Midbrain (tissue), 1 donor: ENCODE results near the gene WNT4.
"Not testable (repeated sequence)": the region's sequence is repeated elsewhere in the genome, so short reads cannot be mapped to it uniquely, and the experiment has no call there.

Source experiments
- DNase-seq: peaks from one replicate; lab custom pipeline; 2025; lab: John Stamatoyannopoulos, UW

Gene WNT4

GRCh38 chr1:22110016-22110415 lies 32.9 kb downstream of the WNT4 start:
- no peak for DNase-seq

- DNase-seq: no peak
Measured at GRCh38 chr1:22108339-22109105, 34.4 kb downstream of the WNT4 start.

- DNase-seq: no peak
Measured at GRCh38 chr1:22107126-22107525, 35.8 kb downstream of the WNT4 start.

DNA sequence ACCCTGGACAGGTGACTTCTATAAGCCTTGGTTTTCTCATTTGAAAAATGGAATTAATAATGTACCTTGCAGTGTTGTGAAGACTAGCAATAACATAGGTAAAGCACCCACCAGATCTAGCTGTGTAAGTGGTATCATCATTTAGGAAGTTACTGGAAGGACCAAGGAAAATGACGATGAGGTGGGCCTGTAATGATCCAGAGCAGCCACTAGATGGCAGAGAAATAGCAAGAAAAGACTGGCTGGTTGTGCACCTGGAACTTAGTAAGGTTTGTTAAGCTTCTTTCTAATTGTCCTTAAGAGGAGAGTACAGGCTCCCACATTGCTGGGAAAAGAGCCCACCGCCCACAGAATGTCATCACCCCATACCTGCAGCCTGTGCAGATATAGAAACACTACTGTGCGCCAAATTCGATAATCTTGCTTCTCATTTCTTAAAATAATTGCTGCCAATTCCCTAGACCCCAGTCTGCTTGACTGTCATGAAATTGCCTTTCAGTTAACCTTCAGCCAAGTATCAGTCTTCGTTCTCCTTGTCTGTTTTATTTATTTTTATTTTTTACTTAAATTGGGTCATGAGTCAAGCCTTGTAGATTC lies 37.2 kb downstream of the WNT4 start:
- peak; percentile 57 for DNase-seq

DNA sequence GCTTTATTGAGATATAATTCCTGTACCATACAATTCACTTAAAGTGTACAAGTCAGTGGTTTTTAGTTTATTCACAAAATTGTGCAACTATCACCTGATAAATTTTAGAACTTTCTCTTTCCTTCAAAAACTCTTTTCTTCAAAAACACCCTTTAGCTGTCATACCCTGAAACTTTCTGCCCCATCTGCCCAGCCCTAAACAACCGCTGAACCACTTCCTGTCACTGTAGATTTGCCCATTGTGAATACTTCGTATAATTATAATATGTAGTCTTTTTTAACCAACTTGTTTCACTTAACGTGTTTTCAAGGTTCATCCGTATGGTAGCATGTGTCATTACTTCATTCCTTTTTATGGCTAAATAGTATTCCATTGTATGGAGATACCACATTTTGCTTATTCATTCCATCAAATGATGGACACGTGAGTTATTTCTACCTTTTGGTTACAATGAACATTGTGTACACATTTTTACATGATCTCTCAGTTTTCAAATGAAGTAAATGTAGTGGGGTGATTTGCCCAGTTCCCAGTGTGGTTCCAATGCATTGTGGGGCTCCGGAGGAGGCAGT lies 37.9 kb downstream of the WNT4 start:
- DNase-seq: no peak

DNA sequence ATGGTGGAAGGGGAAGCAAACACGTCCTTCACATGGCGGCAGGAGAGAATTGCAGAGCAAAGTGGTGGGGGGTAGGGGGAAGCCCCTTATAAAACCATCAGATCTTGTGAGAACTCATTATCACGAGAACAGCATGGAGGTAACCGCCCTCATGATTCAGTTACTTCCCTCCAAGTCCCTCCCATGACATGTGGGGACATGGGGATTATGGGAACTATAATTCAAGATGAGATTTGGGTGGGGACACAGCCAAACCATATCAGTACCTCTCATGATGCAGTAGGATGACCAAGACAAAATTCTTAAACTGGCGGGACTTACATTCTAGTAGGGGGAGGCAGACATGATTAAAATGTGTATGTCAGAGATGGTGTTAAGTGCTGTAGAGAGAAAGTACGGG lies 38.8 kb downstream of the WNT4 start:
- DNase-seq: no peak

DNA sequence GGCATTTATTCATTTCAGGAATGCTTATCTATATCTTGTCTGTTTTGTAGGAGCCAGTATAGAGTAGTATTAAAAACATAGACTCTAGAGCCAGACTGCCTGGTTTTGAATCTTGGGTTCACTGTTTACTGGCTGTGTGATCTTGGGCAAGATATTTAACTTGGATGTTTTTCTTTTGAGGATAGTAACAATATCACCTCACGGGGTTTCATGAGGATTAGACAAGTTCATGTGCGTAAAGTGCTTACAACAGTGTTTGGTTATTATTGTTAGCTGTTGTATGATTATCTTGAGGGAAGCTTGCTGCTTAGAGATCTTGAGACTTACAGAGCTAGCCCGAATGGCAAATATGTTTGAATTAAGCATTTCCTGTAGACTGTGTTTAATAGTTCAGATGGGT lies 40.2 kb downstream of the WNT4 start:
- DNase-seq: no peak

DNA sequence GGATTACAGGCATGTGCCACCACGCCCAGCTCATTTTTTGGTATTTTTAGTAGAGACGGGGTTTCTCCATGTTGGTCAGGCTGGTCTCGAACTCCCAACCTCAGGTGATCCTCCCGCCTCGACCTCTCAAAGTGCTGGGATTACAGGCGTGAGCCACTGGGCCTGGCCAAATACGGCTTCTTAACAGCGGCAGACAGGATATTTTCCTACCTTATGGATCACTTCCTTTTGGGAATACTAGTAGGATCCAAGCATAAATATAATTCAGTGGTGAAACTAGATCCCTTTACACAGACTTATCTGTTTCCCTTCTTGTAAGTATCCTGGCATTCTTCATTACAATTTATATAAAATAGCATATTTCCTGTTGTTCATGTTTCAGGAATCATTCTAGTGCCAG lies 40.9 kb downstream of the WNT4 start:
- DNase-seq: no peak

GRCh38 chr1:22101199-22101598 lies 41.7 kb downstream of the WNT4 start:
- no peak for DNase-seq

GRCh38 chr1:22100168-22100567 lies 42.7 kb downstream of the WNT4 start:
- no peak for DNase-seq

- no peak for DNase-seq
Measured at GRCh38 chr1:22098752-22099151, 44.1 kb downstream of the WNT4 start.

- no peak for DNase-seq
Measured at GRCh38 chr1:22096463-22096862, 46.4 kb downstream of the WNT4 start.

DNA sequence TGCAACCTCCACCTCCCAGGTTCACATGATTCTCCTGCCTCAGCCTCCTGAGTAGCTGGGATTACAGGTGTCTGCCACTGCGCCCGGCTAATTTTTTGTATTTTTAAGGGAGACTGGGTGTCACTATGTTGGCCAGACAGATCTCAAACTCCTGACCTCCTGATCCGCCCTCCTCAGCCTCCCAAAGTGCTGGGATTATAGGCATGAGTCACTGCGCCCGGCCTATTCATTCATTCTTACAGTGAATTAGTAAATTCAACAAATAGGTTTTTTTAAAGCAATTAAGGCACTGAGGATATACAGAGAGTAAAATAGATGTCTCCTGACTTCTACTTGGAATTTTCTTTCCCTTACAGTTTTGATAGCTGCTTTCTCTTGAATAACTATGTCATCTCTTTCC lies 46.9 kb downstream of the WNT4 start:
- DNase-seq: no peak

GRCh38 chr1:22093513-22093912 lies 49.4 kb downstream of the WNT4 start:
- no peak for DNase-seq

DNA sequence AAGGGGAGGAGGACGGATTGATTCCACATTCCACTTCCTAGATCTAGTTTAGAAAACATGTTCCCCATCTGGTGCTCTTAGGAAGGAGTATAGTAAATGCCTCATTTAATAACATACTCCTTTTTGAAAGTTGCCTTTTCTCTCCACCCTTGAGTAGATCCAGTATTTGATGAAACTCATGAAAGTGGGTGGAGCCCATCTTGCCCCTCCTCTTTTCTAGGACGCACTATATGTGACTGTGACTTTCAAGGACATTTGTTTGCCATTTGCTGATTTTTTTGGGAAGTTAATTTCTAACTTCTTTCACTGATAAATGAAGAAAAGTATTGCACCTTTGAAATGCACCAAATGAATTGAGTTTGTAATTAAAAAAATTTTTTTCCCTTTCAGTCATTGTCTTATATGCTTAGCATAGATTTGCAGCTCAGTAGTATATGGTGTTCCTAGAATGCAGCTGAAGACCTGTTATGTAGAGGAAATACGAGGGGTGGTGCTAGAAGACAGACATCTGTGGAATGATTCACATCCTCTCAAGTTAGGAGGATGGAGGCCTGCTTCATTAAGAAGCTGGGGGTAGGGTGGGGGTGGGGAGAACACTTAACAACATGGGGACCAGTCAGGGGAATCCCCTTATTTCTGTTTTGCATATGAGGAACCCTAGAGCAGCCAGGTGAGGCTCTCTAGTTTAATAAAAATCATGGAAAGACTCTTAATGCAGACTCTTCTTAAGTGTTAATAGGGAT lies 50.7 kb downstream of the WNT4 start:
- DNase-seq: not testable (repeated sequence)

GRCh38 chr1:22090867-22091266 lies 52.0 kb downstream of the WNT4 start:
- no peak for DNase-seq

GRCh38 chr1:22089787-22090186 lies 53.1 kb downstream of the WNT4 start:
- DNase-seq: no peak

DNA sequence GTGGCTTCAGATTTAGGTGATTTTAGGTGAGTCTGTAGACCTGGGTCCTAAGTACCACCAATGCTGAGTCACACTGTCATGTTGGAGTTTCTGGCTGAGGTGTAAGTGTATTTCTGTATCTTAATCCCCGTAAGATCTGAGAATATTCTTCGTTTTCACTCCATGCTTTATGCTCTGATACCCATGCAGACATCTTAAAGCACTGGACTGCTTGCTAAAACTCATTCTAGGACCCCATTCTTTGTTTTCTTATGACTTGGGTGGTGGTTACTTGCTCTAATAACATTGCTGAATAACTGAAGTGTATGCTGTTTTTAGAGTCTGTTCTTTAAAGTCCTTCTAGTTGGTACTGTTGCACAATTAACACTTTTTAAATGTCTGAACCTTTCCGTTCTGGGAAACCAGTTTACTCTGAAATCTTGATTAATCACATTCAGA lies 53.7 kb downstream of the WNT4 start:
- DNase-seq: no peak

GRCh38 chr1:22088331-22088730 lies 54.6 kb downstream of the WNT4 start:
- no peak for DNase-seq

- no peak for DNase-seq
Measured at GRCh38 chr1:22080191-22080590, 62.7 kb downstream of the WNT4 start.

GRCh38 chr1:22078133-22078532 lies 64.8 kb downstream of the WNT4 start:
- no peak for DNase-seq

- no peak for DNase-seq
Measured at GRCh38 chr1:22077728-22078127, 65.2 kb downstream of the WNT4 start.

GRCh38 chr1:22076346-22076745 lies 66.6 kb downstream of the WNT4 start:
- no peak for DNase-seq
